HepG2 (cell line): ENCODE results near the gene GFER. TPM values are rescaled to one million over a fixed set of nuclear protein-coding genes. Genes with fewer than 3 reads are reported as not detected.

Source experiments
- CC2D1A ChIP-seq: sonication (generic); formaldehyde crosslinking; IDR thresholded peaks from 2 replicates; pipeline ENCODE4 v1.8.1; 2023; ENCODE audit warnings: mild to moderate bottlenecking, missing genetic modification reagents
- HMGXB4 ChIP-seq, 2 experiments: sonication (generic) in 1 of 2; formaldehyde crosslinking in 1 of 2; IDR thresholded peaks; 2 replicates each; pipeline versions ENCODE4 v1.4.0 to v1.6.1; 2018 to 2020; ENCODE audit warnings: missing genetic modification reagents in 2 of 2, borderline replicate concordance in 1 of 2, low read depth in 1 of 2, mild to moderate bottlenecking in 1 of 2, missing biosample characterization in 1 of 2
- KLF12 ChIP-seq: sonication (generic); formaldehyde crosslinking; IDR thresholded peaks from 2 replicates; pipeline ENCODE4 v1.4.0; 2020; ENCODE audit warnings: missing genetic modification reagents, borderline replicate concordance
- PITX1 ChIP-seq: sonication (generic); formaldehyde crosslinking; IDR thresholded peaks from 2 replicates; pipeline ENCODE4 v1.5.1; 2020; ENCODE audit warnings: mild to moderate bottlenecking, missing genetic modification reagents
- RAD21 ChIP-seq: fragments of 450-650 bp; formaldehyde crosslinking; IDR thresholded peaks from 2 replicates; pipeline ENCODE4 v1.5.0; 2020; ENCODE audit warnings: mild to moderate bottlenecking
- SIN3A ChIP-seq: IDR thresholded peaks from 2 replicates; pipeline ENCODE4 v1.6.1; 2011; ENCODE audit warnings: low read depth, mild to moderate bottlenecking, control low read depth, low read length, borderline replicate concordance
- SKIL ChIP-seq: sonication (generic); formaldehyde crosslinking; IDR thresholded peaks from 2 replicates; pipeline ENCODE4 v1.8.0; 2022; ENCODE audit warnings: missing genetic modification reagents, mild to moderate bottlenecking, moderate library complexity, borderline replicate concordance
- SP4 ChIP-seq: sonication (generic); formaldehyde crosslinking; IDR thresholded peaks from 2 replicates; pipeline ENCODE4 v1.8.1; 2023; ENCODE audit warnings: mild to moderate bottlenecking, missing genetic modification reagents
- STAT5B ChIP-seq: sonication (generic); formaldehyde crosslinking; IDR thresholded peaks from 2 replicates; pipeline ENCODE4 v1.4.0; 2020; ENCODE audit warnings: missing genetic modification reagents
- TEF ChIP-seq: sonication (generic); formaldehyde crosslinking; IDR thresholded peaks from 2 replicates; pipeline ENCODE4 v1.5.0; 2020; ENCODE audit warnings: missing genetic modification reagents
- ZFP37 ChIP-seq: sonication (generic); formaldehyde crosslinking; IDR thresholded peaks from 2 replicates; pipeline ENCODE4 v1.4.0; 2020; ENCODE audit warnings: missing genetic modification reagents, borderline replicate concordance
- ZNF318 ChIP-seq: sonication (generic); formaldehyde crosslinking; IDR thresholded peaks from 2 replicates; pipeline ENCODE4 v1.4.0; 2020; ENCODE audit warnings: mild to moderate bottlenecking, missing genetic modification reagents
- ZNF580 ChIP-seq: IDR thresholded peaks from 2 replicates; pipeline ENCODE4 v1.6.1; 2016; ENCODE audit warnings: low read depth, borderline replicate concordance
- ZSCAN22 ChIP-seq: sonication (generic); formaldehyde crosslinking; IDR thresholded peaks from 2 replicates; pipeline ENCODE4 v1.4.0; 2020; ENCODE audit warnings: mild to moderate bottlenecking, missing genetic modification reagents
- polyA plus RNA-seq, 8 experiments: library from polyadenylated mRNA; depleted of rRNA in 3 of 8; stranded (reverse) in 7 of 8; unstranded in 1 of 8; fragments of >200 nt; fragmentation: Illumina TruSeq in 4 of 8; extraction: Trizol in 4 of 8; gene quantifications; 2 replicates each; pipeline versions ENCODE4 v1.2.1 to v1.2.3, GENCODE V29; 2011 to 2016; ENCODE audit warnings: low read depth in 4 of 8, missing spikeins in 1 of 8, mixed read lengths in 1 of 8; ENCODE audit not compliant: insufficient read depth in 1 of 8
- total RNA-seq, 5 experiments: library from RNA; depleted of rRNA; stranded (reverse); fragments of >200 nt; fragmentation: Illumina TruSeq; extraction: Trizol; gene quantifications; 2 replicates each; pipeline ENCODE4 v1.2.3, GENCODE V29; 2016; ENCODE audit warnings: low read depth in 1 of 5

GFER gene
- total and polyA plus RNA-seq, 2 of the 13 experiments (the other 11 are each of a cell fraction or from before 2014, with no cell fraction given): 28.6 to 71.7 TPM

GRCh38 chr16:2035431-2036199 is 51.6 kb downstream of the GFER start (continued):
- TF ChIP-seq HMGXB4 (CRISPR knock-in tag; IDR thresholded peaks at IDR 0.05; ENCODE audit: borderline replicate concordance in 1 of 2, low read depth in 1 of 2): peak; percentile 68 to 80
- TF ChIP-seq SP4 (CRISPR knock-in tag): peak; percentile 79
- TF ChIP-seq CC2D1A (CRISPR knock-in tag): 0 out of 2 replicates have a peak, but pooled peaks have one; percentile 51
- peak; percentile 87 for TF ChIP-seq PITX1
- TF ChIP-seq KLF12: peak; percentile 79; the same call in 1 of the 2 replicates
- TF ChIP-seq SKIL (CRISPR knock-in tag): no peak
- TF ChIP-seq RAD21 (CRISPR knock-in tag): 0 out of 2 replicates have a peak, but pooled peaks have one; percentile 6
- no peak for TF ChIP-seq ZFP37 (CRISPR knock-in tag)
- TF ChIP-seq TEF (CRISPR knock-in tag): peak; percentile 47; the same call in 1 of the 2 replicates
- no peak for TF ChIP-seq STAT5B (CRISPR knock-in tag)
- no peak for TF ChIP-seq ZNF318 (CRISPR knock-in tag)
- 0 out of 2 replicates have a peak, but pooled peaks have one; percentile 70 for TF ChIP-seq ZNF580 (CRISPR knock-in tag)
- TF ChIP-seq SIN3A: no peak
- TF ChIP-seq ZSCAN22: 0 out of 2 replicates have a peak, but pooled peaks have one; percentile 23
